GM20431 (cell line): Measurements from ENCODE around the gene PRXL2B.

Experiments
- in situ Hi-C: fragments of 300-500 bp; cut with MseI, MboI; formaldehyde crosslinking; loops from one replicate; pipeline ENCODE4 v1.15.0; 2020; ENCODE audit warnings: low sequenced_read_pairs; ENCODE audit not compliant: unreplicated experiment

PRXL2B gene, protein sequence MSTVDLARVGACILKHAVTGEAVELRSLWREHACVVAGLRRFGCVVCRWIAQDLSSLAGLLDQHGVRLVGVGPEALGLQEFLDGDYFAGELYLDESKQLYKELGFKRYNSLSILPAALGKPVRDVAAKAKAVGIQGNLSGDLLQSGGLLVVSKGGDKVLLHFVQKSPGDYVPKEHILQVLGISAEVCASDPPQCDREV

DNA sequence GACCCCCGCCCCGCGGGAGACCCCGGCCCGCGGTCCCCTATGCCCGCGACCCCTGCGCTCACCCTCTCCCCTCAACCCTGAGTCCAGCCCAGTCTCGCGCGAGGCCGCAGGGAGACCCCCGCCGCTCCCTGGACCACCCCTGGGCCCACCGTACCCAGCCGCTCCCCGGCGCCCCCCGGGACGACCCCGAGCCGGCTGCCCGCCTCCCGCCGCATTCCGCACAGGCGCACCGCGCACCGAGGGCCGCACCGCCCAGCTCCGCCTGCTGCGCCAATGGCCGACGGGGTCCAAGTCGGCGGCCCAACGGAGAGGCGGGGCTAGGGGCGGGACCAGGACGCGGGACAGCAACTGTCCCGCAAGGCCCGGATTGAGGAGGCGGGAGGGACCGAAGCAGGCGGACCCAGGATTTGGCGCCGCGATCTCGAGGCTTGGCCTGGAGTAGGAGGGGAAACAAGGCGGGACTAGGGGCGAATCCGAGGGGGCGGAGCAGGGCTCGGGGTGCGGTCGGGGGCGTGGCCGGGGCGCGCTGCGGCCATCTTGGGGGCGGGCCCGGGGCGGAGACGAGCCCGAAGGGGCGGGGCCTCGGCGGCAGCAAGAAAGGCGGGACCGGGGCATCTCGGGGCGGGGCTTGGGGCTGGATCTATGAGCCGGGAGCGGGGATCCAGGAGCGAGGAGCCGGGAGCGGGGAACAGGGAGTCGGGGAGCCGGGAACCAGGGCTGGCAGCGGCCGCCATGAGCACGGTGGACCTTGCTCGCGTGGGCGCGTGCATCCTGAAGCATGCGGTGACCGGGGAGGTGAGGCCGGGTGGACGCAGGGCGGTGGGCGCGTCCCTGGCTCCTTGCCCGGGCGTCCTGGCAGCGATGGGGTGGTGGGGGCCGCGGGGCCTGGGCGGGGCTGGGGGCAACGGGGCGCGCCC is at the start of gene PRXL2B:
Gene PRXL2B (plus strand): TSS at position 624 of the 917 bp plus-strand sequence. CDS start 109 bp downstream, at position 733.
- in situ Hi-C loops: no loop called here

DNA sequence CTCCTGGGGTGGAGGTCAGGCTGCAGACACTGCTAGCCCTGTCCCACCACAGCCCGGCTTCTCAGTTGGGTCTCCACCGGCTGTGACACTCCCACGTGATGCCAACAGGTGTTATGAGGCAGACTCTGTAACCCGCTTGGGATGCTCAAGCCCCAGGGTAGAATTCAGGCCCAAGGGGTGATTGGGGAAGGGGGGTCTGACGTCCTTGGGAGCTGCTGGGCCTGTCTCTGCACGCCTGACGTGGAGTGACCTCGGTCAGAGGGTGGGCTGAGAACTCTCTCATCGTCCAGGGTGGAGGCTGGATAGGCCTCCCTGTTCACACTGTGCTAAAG is 48.8 kb upstream of the PRXL2B start:
- in situ Hi-C loops: loop anchor here (25.0 kb wide), 1 partner anchor 350 kb away; the partner anchor contains the start of gene FAAP20

DNA sequence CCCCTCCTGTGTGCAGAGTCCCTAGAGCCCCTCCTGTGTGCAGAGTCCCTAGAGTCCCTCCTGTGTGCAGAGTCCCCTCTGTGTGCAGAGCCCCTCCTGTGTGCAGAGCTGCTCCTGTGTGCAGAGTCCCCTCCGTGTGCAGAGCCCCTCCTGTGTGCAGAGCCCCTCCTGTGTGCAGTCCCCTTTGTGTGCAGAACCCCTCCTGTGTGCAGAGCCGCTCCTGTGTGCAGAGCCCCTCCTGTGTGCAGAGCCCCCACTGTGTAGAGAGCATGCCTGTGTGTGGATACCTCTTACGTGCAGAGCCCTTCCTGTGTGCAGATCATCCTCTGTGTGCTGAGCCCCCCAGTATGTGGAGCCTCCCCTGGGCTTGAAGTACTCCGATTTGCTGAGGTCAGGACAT is 48.2 kb upstream of the PRXL2B start:
- in situ Hi-C loops: loop anchor here (25.0 kb wide), 1 partner anchor 351 kb away; the partner anchor contains the start of gene FAAP20

DNA sequence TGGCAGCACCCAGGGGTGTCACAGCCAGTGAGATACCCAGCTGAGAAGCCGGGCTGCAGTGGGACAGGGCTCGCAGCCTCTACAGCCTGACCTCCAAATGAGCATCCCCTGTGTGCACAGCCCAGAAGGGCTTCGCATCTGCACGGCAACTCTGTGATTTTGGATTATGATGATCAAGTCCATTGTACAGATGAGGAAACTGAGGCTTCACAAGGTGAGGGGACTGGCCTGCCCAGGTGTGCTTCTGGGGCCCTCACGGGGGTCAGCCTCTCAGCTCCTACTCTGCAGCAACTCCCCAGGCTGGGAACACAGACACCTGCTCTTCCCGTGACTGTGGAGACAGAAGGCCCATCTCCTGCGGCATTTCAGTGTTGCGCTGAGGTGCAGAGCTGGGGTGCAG is 47.7 kb upstream of the PRXL2B start:
- in situ Hi-C loops: loop anchor here (25.0 kb wide), 1 partner anchor 352 kb away; the partner anchor contains the start of gene FAAP20

DNA sequence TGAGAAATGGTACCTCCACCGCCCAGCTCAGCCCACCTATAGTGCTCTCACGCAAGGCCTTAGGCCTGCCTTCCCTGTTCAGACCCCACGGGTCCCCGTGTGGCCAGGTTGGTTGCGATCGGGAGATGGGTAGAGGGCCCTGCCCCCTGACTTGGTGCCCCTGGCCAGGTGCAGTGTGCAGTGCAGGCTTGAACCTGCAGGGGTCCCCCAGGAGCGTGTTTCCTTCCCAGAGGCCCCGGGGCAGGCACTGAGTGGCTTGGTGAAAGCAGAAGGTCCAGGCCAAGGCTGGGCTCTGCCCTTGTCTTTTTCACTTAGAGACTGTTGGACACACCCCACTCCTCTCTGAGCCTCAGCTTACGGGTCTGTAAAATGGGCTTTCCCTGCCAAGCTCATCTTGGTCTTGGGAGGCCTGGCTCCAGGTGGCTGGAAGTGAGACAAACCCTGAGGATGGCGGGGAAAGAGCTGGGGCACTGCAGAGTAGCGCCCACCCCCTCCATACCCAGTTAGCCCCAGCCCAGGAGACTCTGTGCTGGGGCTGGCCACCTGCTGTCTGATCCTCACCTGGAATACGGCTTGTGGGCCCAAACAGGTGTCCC is 47.2 kb upstream of the PRXL2B start:
- in situ Hi-C loops: loop anchor here (25.0 kb wide), 1 partner anchor 352 kb away; the partner anchor contains the start of gene FAAP20

DNA sequence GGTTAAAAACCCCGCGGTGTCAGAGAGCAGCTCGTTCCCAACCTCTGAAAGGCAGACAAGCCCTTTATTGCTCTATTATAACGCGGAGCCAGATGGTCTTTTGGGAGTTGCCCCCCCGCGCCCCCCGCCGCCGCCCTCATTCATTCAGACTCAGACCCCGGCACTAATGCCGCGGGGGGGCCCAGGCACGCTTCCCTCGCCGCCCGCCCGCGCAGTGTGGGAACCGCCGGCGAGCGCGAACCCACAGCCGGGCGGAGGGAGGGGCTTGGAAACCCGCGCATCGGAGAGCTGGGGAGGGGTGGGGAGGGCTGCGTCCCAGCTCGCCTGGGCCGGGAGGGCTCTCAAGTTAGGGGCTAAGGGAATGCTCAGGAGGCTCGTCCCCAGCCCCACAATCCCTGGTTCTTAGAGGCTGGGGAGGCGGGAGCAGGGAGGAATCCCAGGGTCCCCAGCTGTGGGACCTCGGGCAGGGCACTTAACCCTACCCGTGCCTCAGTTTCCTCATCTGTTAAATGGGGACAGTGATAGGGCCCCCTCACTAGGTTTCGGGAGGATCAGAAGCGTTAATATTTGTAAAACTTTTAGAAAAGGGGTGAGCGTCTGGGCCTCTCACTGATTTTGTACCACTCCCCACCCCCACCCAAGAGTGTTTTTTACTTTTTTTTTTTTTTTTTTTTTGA is 45.6 kb upstream of the PRXL2B start:
- in situ Hi-C loops: loop anchor here (10.0 to 25.0 kb wide), 2 partner anchors 126 to 354 kb away; partner anchors contain the start of genes FAAP20 and PEX10

DNA sequence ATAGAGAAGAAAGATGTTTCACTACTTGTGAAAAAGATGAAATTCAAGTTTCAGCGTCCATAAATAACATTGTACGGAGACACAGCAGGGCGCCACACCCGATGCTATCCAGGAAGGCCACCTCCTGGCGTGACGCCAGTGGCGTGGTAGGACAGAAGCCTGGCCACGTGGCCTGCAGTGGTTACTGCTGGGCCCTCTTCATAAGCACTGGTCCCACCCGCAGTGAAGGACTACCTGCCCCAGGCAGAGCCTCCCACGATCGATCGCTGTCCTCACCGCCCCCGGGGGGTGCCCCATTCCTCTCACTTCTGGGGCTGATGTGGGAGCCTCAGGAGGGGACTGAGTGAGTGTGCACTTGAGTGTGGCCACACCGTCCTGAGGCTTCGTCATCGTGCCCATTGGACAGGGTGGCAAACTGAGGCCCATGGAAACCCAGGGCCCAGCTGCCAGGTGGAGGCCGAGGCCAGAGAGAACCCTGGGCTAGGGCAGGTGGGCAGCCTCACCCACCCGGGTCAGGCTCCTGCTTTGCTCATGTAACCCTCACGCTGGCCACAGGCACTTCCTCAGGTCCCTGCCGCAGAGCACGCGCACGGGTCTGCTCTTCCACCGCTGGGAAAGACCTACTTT is 44.8 kb upstream of the PRXL2B start:
- in situ Hi-C loops: loop anchor here (10.0 to 25.0 kb wide), 2 partner anchors 127 to 354 kb away; partner anchors contain the start of genes FAAP20 and PEX10

DNA sequence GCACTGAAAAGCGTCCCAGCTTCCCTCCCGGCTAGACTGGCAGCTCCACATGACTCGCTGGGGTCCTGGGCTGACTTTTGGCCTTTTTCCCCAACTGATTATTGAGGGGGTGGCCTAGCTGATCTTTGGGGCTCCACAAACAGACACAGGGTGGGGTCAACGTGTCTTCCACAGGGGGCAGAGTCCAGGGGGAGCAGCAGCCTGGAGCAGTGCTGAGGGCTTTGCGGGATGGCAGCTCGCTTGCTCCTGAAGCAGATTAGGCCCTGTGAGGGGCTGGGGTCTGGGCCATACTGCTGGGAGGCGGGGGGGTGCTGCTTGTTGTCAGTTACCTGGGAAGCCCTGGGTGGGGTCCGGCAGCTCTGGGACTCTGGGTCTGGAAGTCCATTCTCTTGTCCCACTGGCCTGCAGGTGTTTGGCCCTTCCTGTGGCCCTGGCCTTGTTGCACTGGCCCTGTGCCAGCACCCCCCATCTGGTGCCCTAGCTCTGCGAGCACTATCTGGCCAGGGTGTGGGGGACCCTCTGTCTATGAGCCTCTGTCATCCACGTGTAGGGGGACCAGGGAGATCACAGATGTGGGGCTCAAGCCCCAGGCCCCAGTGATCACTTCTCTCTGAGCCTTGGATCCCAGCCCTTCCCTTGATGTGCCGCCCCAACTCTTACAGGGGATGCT is 44.2 kb upstream of the PRXL2B start:
- in situ Hi-C loops: loop anchor here (10.0 to 25.0 kb wide), 2 partner anchors 128 to 355 kb away; partner anchors contain the start of genes FAAP20 and PEX10

DNA sequence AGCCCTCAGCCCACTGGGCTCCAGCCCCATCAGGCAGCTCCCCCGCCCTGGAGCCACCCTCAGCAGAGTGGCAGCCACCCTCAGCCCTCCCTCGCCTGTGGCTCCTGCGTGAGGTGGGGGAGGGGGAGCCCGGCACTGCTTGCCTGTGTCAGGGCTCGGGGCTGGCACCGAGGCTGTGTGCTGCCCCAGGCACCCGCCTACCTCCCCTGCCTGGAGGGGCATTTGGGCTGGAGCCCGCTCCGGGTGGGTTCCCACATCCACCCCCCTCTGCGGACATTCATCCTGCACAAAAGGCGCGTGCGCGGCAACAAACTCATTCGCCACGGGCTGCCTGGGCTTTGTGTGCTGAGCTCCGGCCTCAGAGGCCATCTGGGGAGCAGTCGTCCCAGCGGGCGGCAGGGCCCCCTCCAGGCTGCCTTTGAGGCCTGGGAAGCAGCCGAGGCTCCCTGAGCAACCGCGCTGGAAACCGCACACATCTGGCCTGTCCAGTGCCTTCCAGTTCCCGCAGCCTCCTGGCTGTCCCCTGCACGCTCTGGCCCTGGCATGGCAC is 43.0 kb upstream of the PRXL2B start:
- in situ Hi-C loops: loop anchor here (10.0 to 25.0 kb wide), 2 partner anchors 129 to 356 kb away; partner anchors contain the start of genes FAAP20 and PEX10

DNA sequence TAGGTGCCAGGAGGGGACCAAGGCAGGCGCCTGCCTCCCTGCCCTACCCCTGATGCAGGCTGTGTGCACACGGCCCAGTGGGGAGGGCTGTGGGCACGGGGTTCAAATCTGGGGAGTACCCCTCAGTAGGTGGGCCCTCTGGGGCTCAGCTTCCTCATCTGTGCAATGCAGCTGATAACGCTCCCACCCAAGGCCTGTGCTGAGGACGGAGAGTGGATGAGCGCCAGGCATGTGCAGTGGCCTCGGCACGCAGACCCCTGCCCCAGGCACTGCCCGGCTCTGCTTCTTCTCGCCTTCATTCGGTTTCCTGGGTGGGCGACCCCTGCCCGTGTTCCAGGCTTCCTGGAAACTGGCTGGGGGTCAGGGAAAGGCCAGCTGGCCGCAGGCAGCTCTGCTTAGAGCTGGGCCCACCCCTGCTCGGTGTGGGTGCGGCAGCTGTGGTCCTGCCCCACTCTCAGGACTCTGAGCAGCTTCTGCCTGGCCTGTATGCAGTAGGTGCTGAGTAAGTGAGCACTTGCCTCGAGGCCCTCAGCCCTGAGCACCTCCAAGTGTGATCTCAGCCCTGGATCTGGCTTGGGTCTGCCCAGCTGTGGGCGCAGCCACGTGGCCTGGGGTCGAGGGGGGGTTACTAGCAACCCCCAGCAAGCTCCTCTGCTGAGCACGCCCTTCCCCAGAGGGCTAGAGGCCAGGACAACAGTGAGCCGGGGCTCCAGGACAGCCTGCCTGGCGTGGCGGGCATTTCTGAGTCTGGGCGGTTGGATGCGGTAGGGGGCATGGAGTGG is 42.3 kb upstream of the PRXL2B start:
- in situ Hi-C loops: loop anchor here (10.0 to 25.0 kb wide), 2 partner anchors 129 to 357 kb away; partner anchors contain the start of genes FAAP20 and PEX10

DNA sequence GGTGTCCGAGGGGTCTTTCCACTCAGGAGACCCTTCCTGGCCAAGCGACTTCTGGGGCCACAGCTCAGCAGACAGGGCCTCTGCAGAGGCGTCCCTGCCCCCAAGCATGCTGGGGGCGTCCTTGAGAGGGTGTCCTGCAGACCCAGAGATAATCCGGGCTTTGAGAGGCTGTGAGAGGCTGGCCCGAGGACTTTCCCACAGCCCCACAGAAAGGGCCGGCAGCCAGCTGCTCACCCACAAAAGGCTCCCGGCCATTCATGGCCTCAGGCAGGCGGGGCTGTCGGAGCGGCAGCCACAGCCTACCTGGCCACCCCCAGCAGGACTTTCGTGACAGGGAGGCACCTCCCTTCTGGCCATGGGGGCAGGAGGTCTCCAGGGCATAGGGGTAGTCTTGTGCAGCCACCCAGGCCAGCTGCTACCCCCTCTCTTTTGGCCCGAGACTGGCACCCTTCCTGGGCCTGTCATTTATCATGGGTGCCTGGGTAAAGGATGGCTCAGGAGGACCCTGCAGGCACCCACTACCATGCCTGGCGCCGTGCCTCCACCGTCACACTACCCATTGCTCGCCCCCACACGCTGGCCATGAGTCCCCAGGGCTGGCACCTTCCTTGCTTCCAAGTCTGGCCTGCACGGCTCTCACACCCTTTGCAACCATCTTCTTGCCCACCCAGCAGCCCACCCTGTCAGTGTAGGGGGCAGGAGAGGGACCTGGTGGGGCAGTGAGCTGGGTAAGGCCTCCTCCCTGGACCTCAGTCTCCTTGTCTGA is 41.5 kb upstream of the PRXL2B start:
- in situ Hi-C loops: loop anchor here (10.0 to 25.0 kb wide), 2 partner anchors 130 to 358 kb away; partner anchors contain the start of genes FAAP20 and PEX10

DNA sequence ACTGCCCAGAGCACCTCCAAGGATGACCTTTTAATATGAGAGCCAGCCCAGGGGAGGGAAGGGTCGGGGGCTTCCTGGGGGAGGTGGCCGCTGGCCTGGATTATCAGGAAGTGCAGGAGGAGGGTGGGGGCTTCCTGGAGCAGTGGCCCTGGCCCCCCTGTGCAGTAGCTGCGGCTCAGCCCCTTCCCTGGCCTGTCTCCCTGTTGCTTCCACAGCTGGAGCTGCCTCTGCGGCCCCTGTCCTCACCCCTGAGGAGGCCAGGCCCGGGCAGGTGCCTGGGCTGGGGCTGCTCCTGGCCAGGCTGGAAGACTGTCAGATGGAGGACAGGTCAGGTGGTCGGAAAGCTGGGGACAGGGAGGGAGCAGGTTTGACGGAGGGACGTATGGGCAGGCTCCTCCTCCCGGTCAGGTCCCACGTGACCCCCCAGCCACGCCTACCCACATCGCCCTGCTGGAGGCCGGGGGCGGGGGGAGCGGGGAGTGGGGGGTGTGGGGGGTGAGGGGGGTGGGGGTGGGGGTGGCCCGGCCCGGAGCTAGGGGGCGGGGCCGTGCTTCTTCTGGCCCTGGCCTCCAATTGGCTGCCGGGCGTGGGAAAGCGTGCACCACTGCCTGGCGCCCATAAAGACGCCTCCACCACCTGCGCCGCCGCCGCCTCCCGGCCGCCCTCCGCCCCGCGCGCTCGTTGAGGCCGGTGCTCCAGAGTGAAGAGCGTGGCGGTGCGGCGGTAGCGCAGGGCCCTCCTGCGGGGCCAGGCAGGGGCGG is 40.6 kb upstream of the PRXL2B start:
- in situ Hi-C loops: loop anchor here (10.0 to 25.0 kb wide), 2 partner anchors 131 to 359 kb away; partner anchors contain the start of genes FAAP20 and PEX10

DNA sequence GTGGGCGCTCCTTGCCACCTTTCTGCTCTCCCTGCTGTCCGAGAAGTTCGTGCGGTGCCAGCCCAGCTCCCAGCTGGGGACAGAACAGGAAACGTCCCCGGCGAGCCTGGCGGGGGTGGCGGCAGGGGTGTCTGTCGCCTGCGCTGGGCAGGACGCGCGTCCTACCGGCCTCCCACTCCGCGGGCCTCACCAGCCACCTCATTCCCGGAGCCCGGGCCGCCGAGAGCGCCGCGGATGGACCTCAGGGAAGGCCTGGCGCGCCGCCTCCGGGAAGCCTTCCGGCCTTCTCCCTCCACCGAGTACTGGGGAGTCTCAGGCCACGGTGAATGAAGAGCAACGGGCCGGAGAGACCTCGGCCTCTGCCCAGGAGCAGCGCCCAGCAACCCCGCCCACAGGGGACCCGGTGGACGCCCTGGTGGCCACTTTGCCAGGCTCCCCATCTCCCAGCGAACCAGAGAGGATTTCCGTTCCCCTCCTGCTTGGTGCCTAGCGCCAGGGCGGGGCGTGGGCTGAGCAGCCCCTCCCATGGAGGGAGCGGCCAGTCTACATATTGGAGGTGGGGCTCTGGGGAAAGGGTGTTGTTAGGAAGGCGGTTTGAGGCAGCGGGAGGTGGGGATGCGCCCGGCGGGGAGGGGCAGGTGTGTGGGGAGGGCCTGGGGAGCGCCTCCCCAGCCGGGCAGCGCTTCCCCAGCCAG is 39.9 kb upstream of the PRXL2B start:
- in situ Hi-C loops: loop anchor here (10.0 to 25.0 kb wide), 2 partner anchors 132 to 359 kb away; partner anchors contain the start of genes FAAP20 and PEX10

DNA sequence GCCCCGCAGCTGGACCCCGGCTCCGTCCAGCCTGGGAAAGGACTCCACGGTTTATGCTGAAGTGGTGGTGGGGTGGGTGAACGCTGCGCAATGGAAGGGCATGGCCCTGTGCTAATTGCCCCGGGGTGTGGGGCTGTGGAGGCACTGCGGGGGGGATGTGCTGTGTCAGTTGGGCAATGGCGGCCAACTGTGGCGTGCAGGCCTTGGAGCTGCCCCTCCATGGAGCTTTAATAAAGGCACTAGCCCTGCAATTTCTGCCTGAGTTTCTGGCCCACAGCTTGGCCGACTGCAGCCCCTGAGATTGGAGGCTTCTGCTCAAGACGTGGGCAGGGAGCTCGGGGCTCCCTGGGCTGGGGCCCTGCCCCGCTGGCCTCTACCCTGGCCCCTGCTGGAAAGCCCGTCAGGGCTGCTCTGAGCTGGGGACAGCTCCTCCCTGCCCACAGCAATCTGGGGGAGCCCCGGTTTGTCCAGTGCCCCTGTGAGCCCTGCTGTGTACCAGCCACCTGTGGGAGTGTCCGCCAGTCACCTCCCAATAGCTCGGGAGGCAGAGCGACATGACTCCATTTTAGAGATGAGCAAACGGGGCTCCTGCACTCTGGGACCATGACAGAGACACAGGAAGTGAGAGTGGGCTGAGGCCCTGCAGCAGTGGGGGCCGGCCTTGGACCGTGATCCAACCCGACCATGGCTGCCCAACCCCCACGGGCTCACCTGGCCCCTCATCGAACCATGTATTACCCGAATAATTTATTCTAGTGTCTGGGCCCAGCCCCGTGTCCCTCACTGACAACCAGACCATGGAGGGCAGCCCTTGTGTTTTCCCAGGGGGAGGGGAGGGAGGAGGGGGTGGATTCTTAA is 39.1 kb upstream of the PRXL2B start:
- in situ Hi-C loops: loop anchor here (10.0 to 25.0 kb wide), 2 partner anchors 133 to 360 kb away; partner anchors contain the start of genes FAAP20 and PEX10
